HCT116 (cell line): Measurements from ENCODE around the gene ASIC1. TPM values are rescaled to one million over a fixed set of nuclear protein-coding genes. Genes with fewer than 3 reads are reported as not detected.

ENCODE experiments used
- ATAC-seq: fragments of 200-7000 bp; cut with Tn5 transposase; 2 replicates; pipeline ENCODE4 v1.9.1; 2020; ENCODE audit warnings: mild to moderate bottlenecking, moderate library complexity
- BruUV-seq: library from RNA; stranded (reverse); fragments of 400-500 nt; replicated peaks from 2 replicates; lab custom pipeline; 2021; lab: Mats Ljungman, UMichigan
- CTCF ChIA-PET: fragments of 300-600 bp; sonication (Branson Sonifier 250); formaldehyde crosslinking; loops from one replicate; lab custom pipeline; 2021; ENCODE audit warnings: antibody characterized with exemption; lab: Charles Lee
- POLR2A ChIA-PET: fragments of 300-600, 350-600 bp; sonication (Branson Sonifier 250); formaldehyde crosslinking; loops from one replicate; lab custom pipeline; 2021; ENCODE audit warnings: antibody characterized with exemption; lab: Charles Lee
- RAD21 ChIA-PET, 2 experiments: fragments of 300-600 bp; sonication (Branson Sonifier 250); formaldehyde crosslinking; loops; one replicate each; lab custom pipeline; 2023; ENCODE audit warnings: low total read pairs in 2 of 2; ENCODE audit not compliant: uncharacterized antibody in 2 of 2, unreplicated experiment in 2 of 2, low non-redundant PET in 1 of 2; lab: Charles Lee
- DNase-seq: peaks from one replicate; pipeline ENCODE4 v3.0.0-alpha.2; 2010; ENCODE audit warnings: low read depth, low spot score
- H2AFZ ChIP-seq: fragments of 200-600 bp; shearing (Covaris generic), sonication (generic); 2 replicates; pipeline ENCODE4 v1.6.1; 2017; ENCODE audit warnings: low read depth, mixed run types, mixed read lengths, antibody characterized with exemption, low read length; ENCODE audit not compliant: poor library complexity, severe bottlenecking
- H3K27ac ChIP-seq: 2 replicates; pipeline ENCODE4 v1.5.1; 2012; ENCODE audit warnings: low read depth, low read length
- H3K27me3 ChIP-seq: fragments of 200-600 bp; sonication (generic); 2 replicates; pipeline ENCODE4 v1.6.1; 2016; ENCODE audit warnings: mixed run types, low read length, mixed read lengths; ENCODE audit not compliant: insufficient read depth
- H3K36me3 ChIP-seq, 2 experiments: fragments of 200-500 bp in 1 of 2; fragments of 200-600 bp in 1 of 2; sonication (Bioruptor generic) in 1 of 2; sonication (generic) in 1 of 2; 2 replicates each; pipeline versions ENCODE4 v1.5.1 to v1.6.1; 2014 to 2016; ENCODE audit warnings: low read length in 2 of 2, inconsistent platforms in 1 of 2, mixed read lengths in 1 of 2, mixed run types in 1 of 2; ENCODE audit not compliant: insufficient read depth in 2 of 2, control insufficient read depth in 1 of 2
- H3K4me1 ChIP-seq, 2 experiments: fragments of 200-600 bp in 1 of 2; sonication (generic) in 1 of 2; 2 replicates each; pipeline versions ENCODE4 v1.5.1 to v1.6.1; 2012 to 2017; ENCODE audit warnings: low read length in 2 of 2, inconsistent platforms in 1 of 2, mild to moderate bottlenecking in 1 of 2, mixed read lengths in 1 of 2, mixed run types in 1 of 2, moderate library complexity in 1 of 2; ENCODE audit not compliant: insufficient read depth in 2 of 2, control insufficient read depth in 1 of 2
- H3K4me2 ChIP-seq: fragments of 200-600 bp; sonication (generic); 2 replicates; pipeline ENCODE4 v1.6.1; 2017; ENCODE audit warnings: mixed run types, low read length, mixed read lengths
- H3K4me3 ChIP-seq, 2 experiments: fragments of 200-600 bp in 1 of 2; sonication (generic) in 1 of 2; replicated peaks in 1 of 2; 2 replicates each; pipeline ENCODE4 v1.5.1; 2011 to 2016; ENCODE audit warnings: low read length in 2 of 2, control low read depth in 1 of 2, low read depth in 1 of 2, mild to moderate bottlenecking in 1 of 2, mixed read lengths in 1 of 2, mixed run types in 1 of 2
- H3K79me2 ChIP-seq: fragments of 200-600 bp; sonication (generic); 2 replicates; pipeline ENCODE4 v1.6.1; 2017; ENCODE audit warnings: mild to moderate bottlenecking, mixed run types, low read length, moderate library complexity, mixed read lengths; ENCODE audit not compliant: insufficient read depth
- H3K9ac ChIP-seq: fragments of 200-600 bp; sonication (generic); 2 replicates; pipeline ENCODE4 v1.6.1; 2016; ENCODE audit warnings: low read length, mixed read lengths
- H3K9me2 ChIP-seq: fragments of 200-600 bp; sonication (generic), shearing (Covaris generic); 2 replicates; pipeline ENCODE4 v1.6.1; 2017; ENCODE audit warnings: mixed run types, mild to moderate bottlenecking, moderate library complexity; ENCODE audit not compliant: insufficient read depth
- H3K9me3 ChIP-seq, 2 experiments: fragments of 200-500 bp in 1 of 2; fragments of 200-600 bp in 1 of 2; sonication (Bioruptor generic) in 1 of 2; sonication (generic) in 1 of 2; 2 replicates each; pipeline ENCODE4 v1.6.1; 2014 to 2017; ENCODE audit warnings: low read length in 2 of 2, mixed read lengths in 2 of 2, inconsistent platforms in 1 of 2, low read depth in 1 of 2, mild to moderate bottlenecking in 1 of 2, mixed run types in 1 of 2, moderate library complexity in 1 of 2; ENCODE audit not compliant: control insufficient read depth in 1 of 2, insufficient read depth in 1 of 2
- H4K20me1 ChIP-seq: fragments of 200-600 bp; sonication (generic), shearing (Covaris generic); 2 replicates; pipeline ENCODE4 v1.6.1; 2017; ENCODE audit warnings: mixed run types, mild to moderate bottlenecking, moderate library complexity; ENCODE audit not compliant: insufficient read depth
- CBX3 ChIP-seq: IDR thresholded peaks from 2 replicates; pipeline ENCODE4 v1.6.1; 2012; ENCODE audit warnings: low read depth
- EGR1 ChIP-seq: IDR thresholded peaks from 2 replicates; pipeline ENCODE4 v1.6.1; 2012; ENCODE audit warnings: low read depth
- ELF1 ChIP-seq: IDR thresholded peaks from 2 replicates; pipeline ENCODE4 v1.6.1; 2012; ENCODE audit warnings: low read depth, borderline replicate concordance
- EZH2 ChIP-seq: fragments of 200-600 bp; sonication (generic); IDR thresholded peaks from 2 replicates; pipeline ENCODE4 v1.6.1; 2017; ENCODE audit warnings: antibody characterized with exemption, mixed run types
- EZH2phosphoT487 ChIP-seq: fragments of 200-600 bp; IDR thresholded peaks from 2 replicates; pipeline ENCODE4 v1.6.1; 2018; ENCODE audit warnings: antibody characterized with exemption, borderline replicate concordance
- FOSL1 ChIP-seq: IDR thresholded peaks from 2 replicates; pipeline ENCODE4 v1.6.1; 2012; ENCODE audit warnings: low read depth
- JUND ChIP-seq: IDR thresholded peaks from 2 replicates; pipeline ENCODE4 v1.6.1; 2012
- POLR2A ChIP-seq: IDR thresholded peaks from 2 replicates; pipeline ENCODE4 v1.7.0; 2011; ENCODE audit warnings: borderline replicate concordance; ENCODE audit not compliant: insufficient read depth, insufficient read length; ENCODE audit errors: extremely low read depth
- POLR2AphosphoS5 ChIP-seq: IDR thresholded peaks from 2 replicates; pipeline ENCODE4 v1.6.1; 2011; ENCODE audit warnings: mild to moderate bottlenecking, low read depth, low read length, moderate library complexity
- RAD21 ChIP-seq: IDR thresholded peaks from 2 replicates; pipeline ENCODE4 v1.6.1; 2012; ENCODE audit warnings: low read depth, mild to moderate bottlenecking
- SIN3A ChIP-seq: IDR thresholded peaks from 2 replicates; pipeline ENCODE4 v1.6.1; 2012; ENCODE audit warnings: low read depth
- SP1 ChIP-seq: IDR thresholded peaks from 2 replicates; pipeline ENCODE4 v1.6.1; 2012; ENCODE audit warnings: low read depth
- SRF ChIP-seq: IDR thresholded peaks from 2 replicates; pipeline ENCODE4 v1.6.1; 2012; ENCODE audit warnings: low read depth
- YY1 ChIP-seq: IDR thresholded peaks from 2 replicates; pipeline ENCODE4 v1.6.1; 2011; ENCODE audit warnings: low read length, low read depth, moderate library complexity, mild to moderate bottlenecking; ENCODE audit not compliant: insufficient replicate concordance; ENCODE audit errors: extremely low read depth
- ZFX ChIP-seq: fragments of 450-650 bp; IDR thresholded peaks from 2 replicates; pipeline ENCODE4 v1.6.1; 2017
- ZNF274 ChIP-seq: fragments of 200-500 bp; sonication (Bioruptor generic); IDR thresholded peaks from 2 replicates; pipeline ENCODE4 v1.6.1; 2014; ENCODE audit warnings: mild to moderate bottlenecking, low read depth, low read length, inconsistent platforms
- intact Hi-C: fragments of 100-400 bp; cut with micrococcal nuclease; formaldehyde crosslinking; loops from 2 replicates; pipeline ENCODE4 v1.10.0; 2022
- total RNA-seq: library from RNA; stranded (reverse); gene quantifications from one replicate; pipeline ENCODE4 v1.2.1, GENCODE V29; 2021; ENCODE audit not compliant: unreplicated experiment
- TF ChIP-seq, protein P1 (sequence below): IDR thresholded peaks from 2 replicates; pipeline ENCODE4 v1.6.1; 2011; ENCODE audit warnings: mild to moderate bottlenecking, low read length, moderate library complexity; ENCODE audit not compliant: insufficient replicate concordance; ENCODE audit errors: extremely low read depth
- TF ChIP-seq, protein P2 (sequence below), 3 experiments: fragments of 200-600 bp in 1 of 3; sonication (generic) in 1 of 3; IDR thresholded peaks in 2 of 3; conservative IDR thresholded peaks in 1 of 3; 2 replicates each; pipeline ENCODE4 v1.5.1; 2012 to 2017; ENCODE audit warnings: low read depth in 2 of 3, low read length in 2 of 3, antibody characterized with exemption in 1 of 3, borderline replicate concordance in 1 of 3, control low read depth in 1 of 3, mild to moderate bottlenecking in 1 of 3, mixed read lengths in 1 of 3, mixed run types in 1 of 3, moderate library complexity in 1 of 3; ENCODE audit not compliant: insufficient read depth in 1 of 3
- TF ChIP-seq, protein P3 (sequence below): IDR thresholded peaks from 2 replicates; pipeline ENCODE4 v1.6.1; 2012
- TF ChIP-seq, protein P4 (sequence below): IDR thresholded peaks from 2 replicates; pipeline ENCODE4 v1.6.1; 2012; ENCODE audit warnings: low read depth

The ASIC1 gene
- total RNA-seq, 1 experiment from 2014 or later, result 28.9 TPM

DNA sequence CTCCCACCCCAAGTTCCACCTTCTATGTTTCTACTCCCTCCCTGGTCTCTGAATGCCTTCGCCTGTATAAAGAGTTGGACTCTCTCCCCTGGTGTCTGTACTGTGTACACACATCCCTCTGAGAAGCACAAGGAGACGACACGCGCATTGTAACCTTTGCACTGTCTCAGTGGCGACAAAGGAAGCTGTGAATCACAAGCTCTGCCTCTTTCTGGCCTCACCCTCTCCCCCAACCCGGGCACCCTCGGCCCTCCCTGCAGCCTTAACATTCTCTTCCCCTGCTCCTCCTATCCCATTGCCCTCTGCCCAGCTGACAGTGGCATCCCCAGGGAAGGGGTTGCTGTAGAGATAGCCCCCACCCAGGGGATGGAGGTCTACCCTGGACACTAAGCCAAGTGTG lies 25.2 kb downstream of the ASIC1 start:
- Histone ChIP-seq H3K4me1 (peaks cover 5 to 21% of the 10 kb centered on the region in 2 experiments), H2AFZ (no peak overlapping the region), H3K9me2 (no peaks in the 10 kb centered on the region), H3K4me3 (no peak overlapping the region), H4K20me1 (no peaks in the 10 kb centered on the region), H3K9me3 (no peaks in the 10 kb centered on the region), H3K4me2 (no peak overlapping the region), H3K27me3 (no peaks in the 10 kb centered on the region), H3K27ac (no peak overlapping the region), H3K9ac (no peak overlapping the region), H3K36me3 (peaks cover 12 to 13% of the 10 kb centered on the region in 2 experiments), H3K79me2 (peaks cover 12% of the 10 kb centered on the region)
- POLR2A ChIA-PET, result interaction anchor here (0.6 kb wide), 1 partner anchor 221 kb away, joined by 3 read pairs; no protein-coding TSS in a partner anchor
- no peak for ATAC-seq
- CTCF ChIA-PET, result no interaction called here
- no peak for DNase-seq
- RAD21 ChIA-PET, result no interaction called here
- no peak for TF ChIP-seq EZH2phosphoT487
- no peak for TF ChIP-seq SRF
- no peak for TF ChIP-seq EGR1
- TF ChIP-seq POLR2AphosphoS5, result no peak
- TF ChIP-seq, protein P1, sequence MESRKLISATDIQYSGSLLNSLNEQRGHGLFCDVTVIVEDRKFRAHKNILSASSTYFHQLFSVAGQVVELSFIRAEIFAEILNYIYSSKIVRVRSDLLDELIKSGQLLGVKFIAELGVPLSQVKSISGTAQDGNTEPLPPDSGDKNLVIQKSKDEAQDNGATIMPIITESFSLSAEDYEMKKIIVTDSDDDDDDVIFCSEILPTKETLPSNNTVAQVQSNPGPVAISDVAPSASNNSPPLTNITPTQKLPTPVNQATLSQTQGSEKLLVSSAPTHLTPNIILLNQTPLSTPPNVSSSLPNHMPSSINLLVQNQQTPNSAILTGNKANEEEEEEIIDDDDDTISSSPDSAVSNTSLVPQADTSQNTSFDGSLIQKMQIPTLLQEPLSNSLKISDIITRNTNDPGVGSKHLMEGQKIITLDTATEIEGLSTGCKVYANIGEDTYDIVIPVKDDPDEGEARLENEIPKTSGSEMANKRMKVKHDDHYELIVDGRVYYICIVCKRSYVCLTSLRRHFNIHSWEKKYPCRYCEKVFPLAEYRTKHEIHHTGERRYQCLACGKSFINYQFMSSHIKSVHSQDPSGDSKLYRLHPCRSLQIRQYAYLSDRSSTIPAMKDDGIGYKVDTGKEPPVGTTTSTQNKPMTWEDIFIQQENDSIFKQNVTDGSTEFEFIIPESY, result no peak
- TF ChIP-seq SP1, result no peak
- TF ChIP-seq, protein P2, sequence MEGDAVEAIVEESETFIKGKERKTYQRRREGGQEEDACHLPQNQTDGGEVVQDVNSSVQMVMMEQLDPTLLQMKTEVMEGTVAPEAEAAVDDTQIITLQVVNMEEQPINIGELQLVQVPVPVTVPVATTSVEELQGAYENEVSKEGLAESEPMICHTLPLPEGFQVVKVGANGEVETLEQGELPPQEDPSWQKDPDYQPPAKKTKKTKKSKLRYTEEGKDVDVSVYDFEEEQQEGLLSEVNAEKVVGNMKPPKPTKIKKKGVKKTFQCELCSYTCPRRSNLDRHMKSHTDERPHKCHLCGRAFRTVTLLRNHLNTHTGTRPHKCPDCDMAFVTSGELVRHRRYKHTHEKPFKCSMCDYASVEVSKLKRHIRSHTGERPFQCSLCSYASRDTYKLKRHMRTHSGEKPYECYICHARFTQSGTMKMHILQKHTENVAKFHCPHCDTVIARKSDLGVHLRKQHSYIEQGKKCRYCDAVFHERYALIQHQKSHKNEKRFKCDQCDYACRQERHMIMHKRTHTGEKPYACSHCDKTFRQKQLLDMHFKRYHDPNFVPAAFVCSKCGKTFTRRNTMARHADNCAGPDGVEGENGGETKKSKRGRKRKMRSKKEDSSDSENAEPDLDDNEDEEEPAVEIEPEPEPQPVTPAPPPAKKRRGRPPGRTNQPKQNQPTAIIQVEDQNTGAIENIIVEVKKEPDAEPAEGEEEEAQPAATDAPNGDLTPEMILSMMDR (IDR thresholded peaks at IDR 0.05 in 2 of 3, conservative IDR thresholded peaks at IDR 0.05 in 1 of 3; ENCODE audit: borderline replicate concordance in 1 of 3, insufficient read depth in 1 of 3, low read depth in 2 of 3, low read length in 2 of 3), result no peak
- TF ChIP-seq EZH2, result no peak
- no peak for TF ChIP-seq POLR2A
- no peak for TF ChIP-seq CBX3
- TF ChIP-seq SIN3A, result no peak
- no peak for TF ChIP-seq JUND
- no peak for TF ChIP-seq ZFX
- TF ChIP-seq, protein P3, sequence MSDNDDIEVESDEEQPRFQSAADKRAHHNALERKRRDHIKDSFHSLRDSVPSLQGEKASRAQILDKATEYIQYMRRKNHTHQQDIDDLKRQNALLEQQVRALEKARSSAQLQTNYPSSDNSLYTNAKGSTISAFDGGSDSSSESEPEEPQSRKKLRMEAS, result no peak
- no peak for TF ChIP-seq FOSL1
- no peak for TF ChIP-seq ZNF274
- TF ChIP-seq, protein P4, sequence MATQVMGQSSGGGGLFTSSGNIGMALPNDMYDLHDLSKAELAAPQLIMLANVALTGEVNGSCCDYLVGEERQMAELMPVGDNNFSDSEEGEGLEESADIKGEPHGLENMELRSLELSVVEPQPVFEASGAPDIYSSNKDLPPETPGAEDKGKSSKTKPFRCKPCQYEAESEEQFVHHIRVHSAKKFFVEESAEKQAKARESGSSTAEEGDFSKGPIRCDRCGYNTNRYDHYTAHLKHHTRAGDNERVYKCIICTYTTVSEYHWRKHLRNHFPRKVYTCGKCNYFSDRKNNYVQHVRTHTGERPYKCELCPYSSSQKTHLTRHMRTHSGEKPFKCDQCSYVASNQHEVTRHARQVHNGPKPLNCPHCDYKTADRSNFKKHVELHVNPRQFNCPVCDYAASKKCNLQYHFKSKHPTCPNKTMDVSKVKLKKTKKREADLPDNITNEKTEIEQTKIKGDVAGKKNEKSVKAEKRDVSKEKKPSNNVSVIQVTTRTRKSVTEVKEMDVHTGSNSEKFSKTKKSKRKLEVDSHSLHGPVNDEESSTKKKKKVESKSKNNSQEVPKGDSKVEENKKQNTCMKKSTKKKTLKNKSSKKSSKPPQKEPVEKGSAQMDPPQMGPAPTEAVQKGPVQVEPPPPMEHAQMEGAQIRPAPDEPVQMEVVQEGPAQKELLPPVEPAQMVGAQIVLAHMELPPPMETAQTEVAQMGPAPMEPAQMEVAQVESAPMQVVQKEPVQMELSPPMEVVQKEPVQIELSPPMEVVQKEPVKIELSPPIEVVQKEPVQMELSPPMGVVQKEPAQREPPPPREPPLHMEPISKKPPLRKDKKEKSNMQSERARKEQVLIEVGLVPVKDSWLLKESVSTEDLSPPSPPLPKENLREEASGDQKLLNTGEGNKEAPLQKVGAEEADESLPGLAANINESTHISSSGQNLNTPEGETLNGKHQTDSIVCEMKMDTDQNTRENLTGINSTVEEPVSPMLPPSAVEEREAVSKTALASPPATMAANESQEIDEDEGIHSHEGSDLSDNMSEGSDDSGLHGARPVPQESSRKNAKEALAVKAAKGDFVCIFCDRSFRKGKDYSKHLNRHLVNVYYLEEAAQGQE, result no peak
- TF ChIP-seq YY1, result no peak
- no peak for TF ChIP-seq ELF1
- no peak for TF ChIP-seq RAD21
- intact Hi-C loops, result loop anchor here (10.0 kb wide), 1 partner anchor 322 kb away; the partner anchor contains the start of gene LARP4
- BruUV-seq, result no TSS peak
